Activated CD8-positive, alpha-beta memory T cell treated with anti-CD3 and anti-CD28 coated beads for 1 hour (primary cell): Measurements from ENCODE around the gene KIRREL3.

Experiments
- DNase-seq, 2 donors: peaks; one replicate each; pipeline ENCODE4 v3.0.0-alpha.2; 2020; ENCODE audit warnings: low read depth in 1 of 2; ENCODE audit errors: extremely low read depth in 1 of 2

The KIRREL3 gene

DNA sequence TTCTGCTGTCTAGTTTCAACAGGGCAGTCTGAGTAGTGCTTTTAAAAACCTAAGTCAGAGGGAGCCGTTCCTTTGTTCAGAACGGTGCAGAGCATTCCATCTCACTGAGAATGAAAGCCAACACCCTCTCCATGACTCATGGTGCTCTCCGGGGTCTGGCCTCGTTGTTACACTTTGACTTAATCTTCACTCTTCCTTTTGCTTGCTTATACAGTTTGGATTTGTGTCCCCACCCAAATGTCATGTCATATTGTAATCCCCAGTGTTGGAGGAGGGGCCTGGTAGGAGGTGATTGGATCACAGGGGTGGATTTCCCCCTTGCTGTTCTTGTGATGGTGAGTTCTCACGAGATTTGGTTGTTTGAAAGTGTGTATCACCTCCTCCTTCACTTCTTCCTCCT is 352.8 kb downstream of the KIRREL3 start:
- no peak for DNase-seq

DNA sequence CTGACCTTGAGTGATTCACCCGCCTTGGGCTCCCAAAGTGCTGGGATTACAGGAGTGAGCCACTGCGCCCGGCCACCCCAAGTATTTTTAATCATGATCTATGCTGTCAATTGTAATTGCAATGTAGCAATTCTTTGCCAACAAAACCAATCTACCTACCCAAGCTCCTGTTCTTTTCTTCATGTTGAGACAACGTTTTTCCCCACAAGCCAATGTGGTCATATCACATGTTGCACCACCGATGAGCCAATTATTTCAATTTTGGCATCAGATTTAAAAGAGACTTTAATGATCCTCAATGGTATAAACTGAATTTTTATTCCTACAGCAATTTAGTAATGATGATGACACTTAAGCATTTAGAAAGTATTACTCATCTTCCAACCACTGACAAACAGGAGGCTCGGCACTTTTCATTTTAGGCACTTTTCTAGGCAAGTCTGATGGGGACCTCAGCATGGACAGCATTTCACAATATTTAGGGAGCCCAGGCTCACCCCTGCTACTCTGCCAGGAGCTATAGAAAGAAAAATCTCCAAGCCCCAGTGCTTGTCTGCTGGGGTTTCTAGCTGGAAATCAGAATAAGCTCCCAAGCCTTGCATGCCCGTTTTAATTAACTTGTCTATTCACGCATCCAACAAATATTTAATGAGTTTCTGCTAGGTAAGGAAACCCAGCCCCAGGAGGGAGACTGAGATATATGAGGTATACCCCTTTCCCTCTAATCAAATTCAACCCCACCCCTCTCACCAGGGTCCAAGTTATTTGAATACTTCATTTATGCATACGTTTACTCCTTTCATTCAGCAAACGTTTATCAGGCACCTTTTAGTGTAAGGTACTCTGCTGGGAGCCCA is 353.6 kb downstream of the KIRREL3 start:
- DNase-seq = no peak

DNA sequence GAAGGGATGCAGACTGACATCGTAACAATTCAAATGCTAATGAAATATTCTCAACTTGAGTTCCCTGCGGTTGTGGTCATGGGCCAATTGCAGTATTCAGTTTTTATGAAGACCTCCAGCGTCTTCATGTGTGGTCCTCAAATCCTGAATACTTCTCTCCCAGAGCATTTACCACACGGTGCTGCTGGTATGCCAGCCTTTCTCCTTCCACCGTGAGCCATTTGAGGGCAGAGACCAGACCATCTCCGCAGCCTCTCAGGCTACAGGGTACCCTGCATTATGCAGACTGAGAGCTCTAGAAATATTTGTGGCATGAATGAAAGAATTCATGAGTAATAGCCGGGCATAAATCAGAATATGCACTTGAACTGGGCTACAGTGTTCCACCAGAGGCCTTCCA is 355.4 kb downstream of the KIRREL3 start:
- DNase-seq = no peak

- no peak for DNase-seq
These were observed 360.4 kb downstream of the KIRREL3 start for GRCh38 chr11:126640186-126640585.

DNA sequence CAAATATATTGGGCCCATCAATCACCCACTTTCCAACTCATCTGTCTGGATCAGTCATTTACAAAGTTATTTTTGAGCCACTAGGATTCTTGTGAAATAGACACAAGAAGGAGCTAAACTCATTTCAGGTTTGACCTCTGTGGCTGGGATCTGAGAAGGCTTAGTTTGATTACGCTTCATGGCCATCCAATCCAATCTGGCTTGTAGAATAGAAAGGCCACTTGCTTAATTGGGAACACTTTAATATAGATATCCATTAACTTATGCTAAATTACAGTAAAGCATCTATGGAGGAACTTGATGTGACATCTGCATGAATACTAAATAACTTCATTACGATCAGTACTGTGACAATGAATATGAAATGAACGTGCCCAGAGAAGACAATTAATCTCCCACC is 360.9 kb downstream of the KIRREL3 start:
- DNase-seq = no peak

- no peak for DNase-seq
These were observed 361.9 kb downstream of the KIRREL3 start for GRCh38 chr11:126638648-126639047.

DNA sequence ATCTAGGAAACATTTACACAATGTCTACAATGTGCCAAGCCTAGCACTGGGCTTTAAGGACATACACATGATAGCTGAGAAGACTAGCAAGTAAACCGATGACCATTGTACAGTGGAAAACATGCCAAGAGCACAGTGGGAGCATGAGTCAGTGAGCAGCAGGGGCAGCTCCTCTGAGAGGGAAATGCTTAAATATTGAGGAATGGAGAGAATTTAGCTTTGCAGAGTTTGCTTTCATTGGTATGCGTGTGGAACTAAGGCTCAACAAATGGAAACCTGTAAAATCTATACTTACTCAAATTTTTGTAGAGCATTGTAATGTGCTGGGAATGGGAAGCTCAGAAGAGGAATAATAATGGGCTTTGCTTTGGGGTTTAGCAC is 362.8 kb downstream of the KIRREL3 start:
- DNase-seq = no peak

DNA sequence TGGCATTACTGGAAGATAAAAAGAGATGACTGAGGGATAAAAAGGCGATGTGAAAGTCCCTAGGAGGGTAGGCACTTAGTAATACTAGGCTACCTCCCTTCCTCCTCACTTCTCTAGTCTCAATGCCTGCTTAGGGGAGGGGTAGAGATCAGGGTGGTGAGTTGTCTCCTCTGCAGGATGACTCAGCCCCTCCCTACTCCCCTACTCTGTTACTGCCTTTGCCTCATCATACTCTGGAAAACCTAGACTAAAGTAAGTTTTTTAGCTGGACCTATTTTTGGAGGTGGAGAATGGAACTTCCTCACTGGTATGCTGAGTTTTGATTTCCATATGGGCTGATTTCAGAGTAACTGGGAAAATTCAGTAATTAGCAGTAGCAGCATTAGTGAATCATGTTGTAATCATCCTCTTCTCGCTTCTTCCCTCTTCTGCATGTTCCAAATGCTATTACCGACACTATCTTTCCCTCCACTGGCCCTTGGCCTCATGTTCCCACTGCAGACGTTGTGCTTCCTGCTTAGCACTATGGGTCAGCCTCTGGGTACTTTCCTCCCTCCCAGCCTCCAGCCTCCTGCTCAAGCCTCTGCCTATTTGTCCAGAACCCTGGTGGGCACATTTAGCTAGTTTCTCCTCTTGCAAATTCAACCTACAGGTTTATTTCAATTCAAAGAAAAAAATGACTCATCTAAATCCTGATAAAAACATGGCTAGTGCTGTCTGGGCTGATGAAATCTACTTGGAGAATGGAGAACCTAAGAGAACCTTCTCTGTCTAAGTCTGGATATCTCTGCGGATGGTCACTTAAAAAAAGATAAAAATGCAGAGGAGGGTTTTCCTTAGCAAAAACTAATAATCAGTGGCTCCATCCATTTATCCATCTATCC is 363.4 kb downstream of the KIRREL3 start:
- DNase-seq = no peak

DNA sequence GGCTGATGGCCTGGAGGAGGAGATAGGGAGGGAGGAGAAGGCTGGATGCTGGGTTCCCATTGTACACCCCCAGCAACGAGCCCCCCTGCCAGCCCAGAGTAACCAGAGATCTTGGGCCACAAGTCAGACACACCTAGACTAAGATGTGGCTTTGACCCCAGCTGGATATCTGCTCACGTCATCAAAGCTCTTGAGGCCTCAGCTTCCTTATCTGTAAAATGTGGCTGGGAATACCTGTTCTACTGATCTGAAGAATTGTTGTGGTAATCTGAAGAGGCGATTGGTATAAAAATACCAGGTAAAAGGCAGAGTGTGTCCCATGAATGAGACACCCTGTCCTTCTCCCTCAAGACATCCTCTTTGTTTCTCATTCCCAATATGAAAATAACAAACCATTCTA is 365.1 kb downstream of the KIRREL3 start:
- no peak for DNase-seq

GRCh38 chr11:126634963-126635362 is 365.6 kb downstream of the KIRREL3 start:
- no peak for DNase-seq

DNA sequence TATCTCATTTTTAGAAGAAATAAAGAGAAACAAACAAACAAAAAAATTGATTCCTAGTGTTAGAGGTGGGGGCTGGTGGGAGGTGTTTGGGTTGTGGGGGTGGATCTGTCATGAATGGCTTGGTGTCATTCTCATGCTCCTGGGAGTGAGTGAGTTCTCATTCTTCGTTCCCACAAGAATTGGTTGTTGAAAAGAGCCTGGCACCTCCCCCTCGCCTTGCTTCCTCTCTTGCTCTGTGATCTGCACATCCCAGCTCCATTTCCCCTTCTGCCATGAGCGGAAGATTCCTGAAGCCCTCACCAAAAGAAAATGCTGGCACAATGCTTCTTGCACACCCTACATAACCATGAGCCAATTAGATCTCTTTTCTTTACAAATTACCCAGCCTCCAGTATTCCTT is 367.2 kb downstream of the KIRREL3 start:
- DNase-seq = no peak

- DNase-seq = no peak
These were observed 369.4 kb downstream of the KIRREL3 start for GRCh38 chr11:126630893-126631798.

- DNase-seq = no peak
These were observed 370.1 kb downstream of the KIRREL3 start for GRCh38 chr11:126630488-126630887.

GRCh38 chr11:126628790-126629621 is 371.6 kb downstream of the KIRREL3 start:
- no peak for DNase-seq

DNA sequence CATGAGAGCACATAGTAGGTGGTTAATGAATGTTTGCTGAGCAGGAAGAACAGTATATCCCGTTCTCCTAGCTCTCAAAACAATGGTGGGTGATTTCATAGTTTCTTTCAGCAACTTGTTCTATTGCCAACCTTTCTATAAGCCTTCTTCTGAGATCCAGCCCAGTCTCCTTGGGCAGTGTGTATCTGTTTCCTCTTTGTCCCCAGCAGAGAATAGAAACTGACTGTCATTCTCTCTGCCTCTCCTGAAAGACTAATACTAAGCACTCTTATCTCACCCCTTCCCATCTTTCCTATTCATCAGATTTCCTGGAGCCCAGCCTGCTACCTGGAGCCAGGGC is 372.1 kb downstream of the KIRREL3 start:
- DNase-seq = no peak

DNA sequence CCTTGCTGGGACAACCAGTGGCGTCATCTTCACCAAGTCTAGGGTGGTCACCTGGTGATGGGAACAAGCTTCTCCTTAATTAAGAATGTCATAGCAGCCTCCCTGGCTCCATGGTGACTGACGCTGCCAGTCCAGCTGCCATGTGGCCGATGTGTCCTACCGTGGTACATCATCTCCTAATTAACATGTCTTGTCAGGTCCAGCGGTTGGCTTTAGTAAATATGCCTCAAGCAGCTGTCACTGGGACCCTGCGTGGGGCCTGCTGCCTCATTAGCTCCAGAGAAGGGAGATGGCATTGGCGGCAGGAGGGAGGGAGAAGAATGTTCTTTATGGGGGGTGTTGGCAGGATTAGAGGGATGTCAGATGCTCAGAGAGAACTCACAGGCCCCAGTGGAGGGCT is 373.1 kb downstream of the KIRREL3 start:
- no peak for DNase-seq

DNA sequence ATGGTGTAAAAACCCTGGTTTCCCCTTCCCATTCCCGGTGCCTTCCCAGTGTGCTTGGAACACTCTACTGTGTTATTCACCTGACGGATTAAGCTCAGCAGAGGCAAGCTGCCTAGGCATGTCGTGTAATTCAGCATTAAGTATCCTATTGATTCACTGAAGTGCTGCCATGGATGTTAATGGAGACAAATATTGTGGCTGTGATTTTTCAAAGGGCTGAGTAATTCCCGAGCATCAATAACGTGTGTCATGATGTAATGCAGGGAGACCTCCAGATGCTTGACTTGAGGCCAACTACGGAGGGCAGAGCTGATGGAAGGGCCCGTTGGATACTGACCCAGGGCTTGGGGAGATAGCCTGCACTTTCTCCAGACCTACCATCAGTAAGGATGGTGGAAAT is 376.1 kb downstream of the KIRREL3 start:
- no peak for DNase-seq

- no peak for DNase-seq
These were observed 381.1 kb downstream of the KIRREL3 start for GRCh38 chr11:126619516-126619915.

DNA sequence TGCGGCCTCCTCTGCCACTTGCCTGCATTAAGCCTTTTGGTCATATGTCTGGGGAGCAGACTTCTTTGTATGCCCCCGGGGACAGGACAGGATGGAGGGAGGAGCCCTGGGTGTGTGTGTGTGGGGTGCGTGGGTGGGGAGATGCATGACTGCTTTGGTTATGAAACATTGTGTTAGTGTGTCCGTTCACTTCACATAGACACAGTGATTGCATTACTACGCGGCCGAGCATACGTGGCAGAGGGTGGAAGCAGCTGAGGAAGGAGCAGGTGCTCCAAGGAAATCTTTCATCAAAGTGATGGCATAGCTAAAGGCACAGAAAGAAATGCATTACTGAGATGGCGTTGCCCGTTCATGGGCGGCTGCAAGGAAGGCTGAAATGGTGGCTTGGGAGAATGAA is 384.7 kb downstream of the KIRREL3 start:
- no peak for DNase-seq

DNA sequence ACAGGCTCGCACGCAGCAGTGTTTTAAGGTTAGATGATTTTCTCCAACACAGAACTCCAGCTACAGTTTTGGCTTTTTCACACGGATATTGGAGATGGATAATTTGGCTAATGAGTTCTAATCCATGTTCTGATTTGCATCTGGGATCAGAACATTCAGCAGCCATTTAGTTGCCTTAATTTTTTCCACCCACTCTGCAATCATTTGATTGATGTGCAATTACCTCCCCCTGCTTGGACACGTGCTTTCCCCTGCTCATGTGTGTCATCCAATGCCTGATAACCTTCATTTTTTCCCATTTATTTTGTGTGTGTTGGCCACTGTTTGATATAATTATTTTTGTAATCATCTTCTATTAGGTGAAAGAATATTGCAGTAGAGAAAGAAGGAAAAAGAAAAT is 387.3 kb downstream of the KIRREL3 start:
- no peak for DNase-seq
